SK-N-SH treated with all-trans-retinoic acid at 6 μM for 48 hours (cell line): ENCODE measurements around the gene CAMKMT.

Source experiments
- ARNTL ChIP-seq: fragments of 450-650 bp; formaldehyde crosslinking; IDR thresholded peaks from 2 replicates; pipeline ENCODE4 v1.5.0; 2020; ENCODE audit warnings: low read depth, mild to moderate bottlenecking, moderate library complexity, borderline replicate concordance
- ESRRG ChIP-seq: fragments of 250-450 bp; sonication (Bioruptor Pico); IDR thresholded peaks from 2 replicates; pipeline ENCODE4 v1.6.1; 2021; ENCODE audit warnings: mild to moderate bottlenecking
- RARB ChIP-seq: fragments of 250-450 bp; sonication (Bioruptor Pico); IDR thresholded peaks from 2 replicates; pipeline ENCODE4 v1.8.0; 2021; ENCODE audit warnings: mild to moderate bottlenecking, moderate library complexity
- ZFP3 ChIP-seq: fragments of 250-450 bp; sonication (Bioruptor Pico); IDR thresholded peaks from 2 replicates; pipeline ENCODE4 v1.5.0; 2020; ENCODE audit warnings: mild to moderate bottlenecking, moderate library complexity
- TF ChIP-seq, protein P1 (sequence below): fragments of 250-450 bp; sonication (Bioruptor Pico); IDR thresholded peaks from 2 replicates; pipeline ENCODE4 v1.5.1; 2020; ENCODE audit warnings: low read depth, mild to moderate bottlenecking, moderate library complexity

DNA sequence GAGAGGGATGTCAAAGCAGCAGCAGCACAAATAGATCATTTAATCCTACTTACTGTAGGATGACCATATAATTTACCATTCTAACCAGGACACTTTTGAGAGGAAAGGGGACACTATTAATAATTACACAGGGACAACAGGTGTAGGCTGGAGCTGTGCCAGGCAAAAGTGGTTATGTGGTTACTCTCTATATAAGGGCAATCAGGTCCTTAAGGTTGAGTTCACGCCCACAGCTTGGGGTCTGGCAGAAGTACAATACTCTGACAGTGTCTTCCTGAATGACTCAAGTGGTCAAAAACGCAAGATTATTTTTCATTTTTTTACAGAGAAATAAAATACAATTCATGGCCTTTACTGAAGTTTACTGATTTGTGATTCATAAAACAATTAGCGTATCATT lies 3.2 kb upstream of the CAMKMT start:
- TF ChIP-seq, protein P1, sequence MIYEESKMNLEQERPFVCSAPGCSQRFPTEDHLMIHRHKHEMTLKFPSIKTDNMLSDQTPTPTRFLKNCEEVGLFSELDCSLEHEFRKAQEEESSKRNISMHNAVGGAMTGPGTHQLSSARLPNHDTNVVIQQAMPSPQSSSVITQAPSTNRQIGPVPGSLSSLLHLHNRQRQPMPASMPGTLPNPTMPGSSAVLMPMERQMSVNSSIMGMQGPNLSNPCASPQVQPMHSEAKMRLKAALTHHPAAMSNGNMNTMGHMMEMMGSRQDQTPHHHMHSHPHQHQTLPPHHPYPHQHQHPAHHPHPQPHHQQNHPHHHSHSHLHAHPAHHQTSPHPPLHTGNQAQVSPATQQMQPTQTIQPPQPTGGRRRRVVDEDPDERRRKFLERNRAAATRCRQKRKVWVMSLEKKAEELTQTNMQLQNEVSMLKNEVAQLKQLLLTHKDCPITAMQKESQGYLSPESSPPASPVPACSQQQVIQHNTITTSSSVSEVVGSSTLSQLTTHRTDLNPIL (CRISPR knock-in tag), result no peak
- TF ChIP-seq ARNTL (no peak), ZFP3 (CRISPR knock-in tag) (no peak), ESRRG (no peak), RARB (CRISPR knock-in tag) (no peak)
